HG03460 (cell line): ENCODE data around the gene COA1.
"Not testable (repeated sequence)": the region's sequence is repeated elsewhere in the genome, so short reads cannot be mapped to it uniquely, and the experiment has no call there.

Experiments used
- ATAC-seq: cut with Tn5 transposase; IDR thresholded peaks from one replicate; pipeline ENCODE4 v1.9.1; 2021; ENCODE audit not compliant: unreplicated experiment

The COA1 gene

GRCh38 chr7:43758822-43759683 is 29.7 kb upstream of the COA1 start:
- ATAC-seq = peak; percentile 51

DNA sequence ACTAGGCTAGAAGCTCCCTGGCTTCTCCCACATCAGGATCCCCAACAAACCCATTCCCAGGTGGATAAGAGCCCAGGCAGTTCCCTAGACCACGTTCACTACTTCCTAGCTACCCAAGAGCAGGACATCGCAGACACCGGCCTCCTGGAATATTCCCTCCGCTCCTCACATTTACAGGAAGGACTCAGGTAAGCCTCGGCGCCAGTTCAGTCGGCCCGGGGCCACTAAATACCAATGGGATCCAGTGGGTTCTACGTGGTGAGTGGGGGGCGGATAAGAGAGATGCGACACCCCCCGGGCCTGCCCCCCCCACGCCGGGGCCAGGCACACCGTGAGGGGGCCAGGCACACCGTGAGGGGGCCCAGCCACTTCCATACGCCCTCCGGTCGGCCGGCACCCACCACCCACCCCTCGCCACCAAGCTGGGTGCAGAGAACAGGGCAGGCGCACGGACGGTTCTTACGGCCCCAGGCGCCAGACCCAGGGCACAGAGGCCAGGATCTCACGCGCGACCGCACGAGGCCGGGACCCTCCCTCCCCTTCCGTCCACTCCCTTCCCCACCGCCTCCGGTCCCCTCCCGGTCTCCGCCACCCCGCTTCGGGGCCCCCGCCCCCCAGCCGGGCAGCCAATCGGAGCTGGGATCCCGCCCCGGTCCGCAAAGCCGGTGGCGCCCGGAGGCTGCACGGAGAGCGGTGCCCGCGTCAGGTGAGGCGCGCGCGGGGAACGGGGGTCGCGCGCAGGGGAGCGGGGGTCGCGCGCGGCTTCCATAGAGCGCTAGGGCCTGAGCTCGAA is 28.9 kb upstream of the COA1 start, which contains the start of gene BLVRA:
Gene BLVRA, plus strand, starts transcription at position 652 of the 793 bp plus-strand sequence. CDS start 12,479 bp downstream, outside the sequence.
- peak; percentile 68 for ATAC-seq

GRCh38 chr7:43757073-43757720 is 27.9 kb upstream of the COA1 start:
- ATAC-seq = no peak

DNA sequence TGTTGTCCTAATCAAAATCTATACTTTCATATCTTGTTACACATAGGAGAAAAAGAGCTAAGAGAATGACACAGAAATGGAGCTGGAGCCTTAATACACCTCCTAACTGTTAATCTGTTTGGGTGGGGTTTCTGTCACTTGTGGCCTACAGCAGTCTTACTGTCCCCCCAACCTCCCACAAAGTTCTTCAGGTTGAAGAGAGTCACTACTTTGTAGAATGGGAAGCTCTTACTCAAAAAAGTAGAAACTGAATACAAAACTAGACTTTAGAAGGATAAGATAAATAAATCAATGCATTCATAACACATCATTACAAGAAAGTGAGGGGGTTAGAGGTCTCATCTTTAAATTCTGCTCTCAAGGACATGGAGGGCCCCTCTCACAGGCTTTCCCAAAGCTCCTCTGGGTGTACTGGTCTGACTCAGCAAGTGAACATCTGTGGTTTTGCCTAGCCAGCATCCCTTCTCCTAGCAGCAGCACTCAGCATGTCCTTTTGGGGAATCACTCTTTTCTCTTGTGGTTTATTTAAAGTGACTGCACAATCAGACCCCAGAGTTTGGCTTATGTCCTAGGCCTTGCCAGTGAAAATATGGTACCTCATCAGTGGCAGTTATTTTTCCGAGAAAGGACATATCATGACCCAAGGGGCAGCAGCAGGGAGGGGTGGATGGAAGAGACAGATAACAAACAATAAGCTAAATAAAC is 27.2 kb upstream of the COA1 start:
- no peak for ATAC-seq

GRCh38 chr7:43754596-43754995 is 25.3 kb upstream of the COA1 start:
- ATAC-seq = no peak

DNA sequence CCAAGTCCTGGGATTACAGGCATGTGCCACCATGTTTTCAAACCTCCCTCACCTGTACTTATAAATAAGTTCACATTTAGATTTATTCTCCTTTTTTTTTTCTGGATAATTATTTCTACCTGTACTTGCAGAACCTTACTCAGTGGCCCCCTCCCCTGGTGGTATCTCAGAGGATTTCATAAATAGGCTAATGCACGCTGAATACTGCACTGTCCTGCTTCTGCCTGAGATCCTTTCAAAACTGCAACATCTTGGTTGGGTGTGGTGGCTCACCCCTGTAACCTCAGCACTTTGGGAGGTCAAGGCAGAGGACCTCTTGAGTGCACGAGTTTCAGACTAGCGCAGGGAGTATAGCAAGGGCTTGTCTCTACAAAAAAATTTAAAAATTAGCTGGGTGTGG is 24.5 kb upstream of the COA1 start:
- no peak for ATAC-seq

GRCh38 chr7:43753271-43753810 is 24.0 kb upstream of the COA1 start:
- no peak for ATAC-seq

DNA sequence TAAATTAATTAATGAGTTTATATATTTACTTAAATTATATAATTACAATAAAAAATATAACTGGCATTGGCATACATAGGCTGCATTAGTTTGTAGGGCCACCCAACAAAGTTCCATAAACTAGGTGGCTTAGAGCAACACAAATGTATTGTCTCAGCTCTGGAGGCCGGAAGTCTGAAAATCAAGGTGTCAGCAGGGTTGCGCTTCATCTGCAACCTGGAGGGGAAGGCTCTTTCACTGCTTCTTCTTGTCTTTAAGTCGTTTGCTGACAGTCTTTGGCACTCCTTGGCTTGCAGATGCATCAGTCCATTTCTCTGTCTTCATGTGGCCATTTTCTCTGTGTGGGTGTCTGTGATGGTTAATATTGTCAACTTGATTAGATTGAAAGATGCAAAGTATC is 23.1 kb upstream of the COA1 start:
- no peak for ATAC-seq

GRCh38 chr7:43750016-43750887 is 20.9 kb upstream of the COA1 start:
- ATAC-seq = peak; percentile 11

DNA sequence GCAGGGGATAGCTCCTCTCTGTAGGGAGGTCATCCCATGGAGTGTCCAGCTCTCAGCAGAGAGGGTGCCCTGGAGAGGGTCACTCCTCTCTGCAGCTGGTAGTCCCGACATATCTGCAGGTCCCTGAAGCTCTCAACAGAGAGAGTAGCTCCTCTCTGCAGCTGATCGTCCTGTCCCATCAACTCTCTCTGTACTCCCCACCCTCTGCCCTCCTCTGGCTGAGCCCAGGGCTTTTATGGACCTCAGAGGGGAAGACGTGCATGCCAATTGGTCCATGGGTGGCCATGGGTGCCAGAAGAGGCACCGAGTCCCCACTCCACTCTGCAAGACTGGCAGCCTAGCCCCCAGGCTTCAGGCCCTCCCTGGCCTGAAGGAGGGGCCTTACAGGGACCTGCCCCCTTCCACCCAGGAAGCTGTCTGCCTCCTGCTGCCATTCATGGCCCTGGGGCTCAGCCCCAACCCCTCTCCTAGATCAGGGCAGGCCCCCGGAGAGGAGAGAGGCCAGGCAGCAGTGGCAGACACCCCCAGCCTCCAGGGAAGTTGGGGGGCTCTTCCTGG is 20.1 kb upstream of the COA1 start:
- ATAC-seq = no peak

DNA sequence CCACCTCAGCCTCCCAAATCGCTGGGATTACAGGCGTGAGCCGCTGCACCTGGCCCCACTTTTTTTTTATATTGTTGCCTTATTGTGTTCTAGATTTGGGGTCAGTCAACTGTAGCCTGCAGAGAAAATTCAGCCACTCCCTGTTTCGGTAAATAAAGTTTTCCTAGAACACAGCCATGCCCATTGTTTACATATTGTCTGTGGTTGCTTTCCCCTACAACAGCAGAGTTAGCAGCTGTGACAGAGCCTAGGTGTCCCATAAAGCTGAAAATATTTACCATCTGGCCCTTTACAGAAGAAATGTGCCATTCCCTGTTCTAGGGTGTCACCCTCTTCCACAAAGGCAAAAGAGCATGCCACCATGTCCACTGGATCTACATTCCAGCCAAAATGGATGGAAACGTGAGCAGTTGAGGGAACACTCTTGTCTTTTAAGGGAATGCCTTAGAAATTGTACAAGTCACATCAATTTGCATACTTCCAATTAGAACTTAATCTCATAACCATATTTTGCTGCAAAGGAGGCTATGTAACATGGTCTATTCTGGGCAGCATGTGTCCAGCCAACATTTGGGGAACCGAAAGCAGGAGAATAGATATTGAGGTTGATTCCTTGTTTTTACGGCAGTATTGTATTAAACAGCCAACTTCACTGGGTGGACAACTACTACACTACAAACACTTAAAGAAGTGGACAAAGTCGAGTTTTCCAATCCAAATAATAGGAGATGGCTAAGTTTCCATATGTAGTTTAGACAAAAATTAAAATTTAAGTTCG is 18.2 kb upstream of the COA1 start:
- ATAC-seq = no peak

- ATAC-seq = no peak
Measured at GRCh38 chr7:43742692-43743091, 13.4 kb upstream of the COA1 start.

DNA sequence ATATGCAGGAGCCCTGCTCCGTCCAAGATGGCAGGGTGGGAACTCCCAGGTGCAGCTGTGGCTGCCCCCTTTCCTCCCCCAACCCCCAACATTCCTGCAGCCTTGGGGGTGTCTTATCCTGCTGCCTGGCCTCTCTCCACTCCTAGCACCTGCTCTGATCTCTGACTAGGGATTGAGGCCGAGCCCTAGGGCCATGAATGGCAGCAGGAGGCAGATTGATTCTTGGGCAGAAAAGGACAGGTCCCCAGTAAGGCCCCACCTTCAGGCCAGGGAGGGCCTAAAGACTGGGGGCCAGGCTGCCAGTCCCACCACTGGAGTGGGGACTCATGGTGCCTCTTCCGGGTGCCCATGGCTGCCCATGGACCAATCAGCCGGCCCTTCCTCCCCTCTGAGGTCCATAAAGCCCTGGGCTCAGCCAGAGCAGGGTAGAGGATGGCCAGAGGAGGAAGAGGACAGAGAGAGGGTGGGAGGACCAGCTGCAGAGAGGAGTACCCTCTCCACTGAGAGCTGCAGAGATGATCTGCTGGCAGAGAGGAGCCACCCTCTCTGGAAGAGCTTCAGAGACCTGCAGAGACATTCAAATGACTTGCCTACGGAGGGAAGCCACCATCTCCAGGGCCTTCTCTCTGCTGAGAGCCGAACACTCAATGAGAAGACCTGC is 8.3 kb upstream of the COA1 start:
- no peak for ATAC-seq

- peak; percentile 64 for ATAC-seq
Measured at GRCh38 chr7:43735802-43736603, 6.7 kb upstream of the COA1 start.

DNA sequence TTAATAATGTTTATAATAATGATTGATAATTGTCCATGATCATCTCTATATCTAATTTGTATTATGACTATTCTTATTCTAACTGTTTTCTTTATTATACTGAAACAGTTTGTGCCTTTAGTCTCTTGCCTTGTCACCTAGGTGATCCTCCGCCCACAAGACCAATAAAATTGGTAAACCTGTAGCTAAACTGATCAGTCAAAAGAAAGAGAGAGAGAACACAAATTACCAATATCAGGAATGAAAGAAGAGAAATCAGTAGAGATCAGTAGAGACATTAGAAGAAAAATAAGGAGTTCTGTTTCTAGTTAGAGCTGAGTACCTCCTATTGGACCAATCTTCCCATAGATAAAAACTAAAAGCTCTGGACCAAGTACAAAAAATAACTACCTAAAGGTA is 6.1 kb upstream of the COA1 start:
- ATAC-seq = peak; percentile 40

GRCh38 chr7:43734575-43735332 is 5.4 kb upstream of the COA1 start:
- ATAC-seq = not testable (repeated sequence)
